Measurements from ENCODE around the gene IL26. TPM values are rescaled to one million over a fixed set of nuclear protein-coding genes. Genes with fewer than 3 reads are reported as not detected.

The IL26 gene
- total RNA-seq, 3 donors from 2014 or later = 0.28 to 2.6 (median 0.84) TPM

DNA sequence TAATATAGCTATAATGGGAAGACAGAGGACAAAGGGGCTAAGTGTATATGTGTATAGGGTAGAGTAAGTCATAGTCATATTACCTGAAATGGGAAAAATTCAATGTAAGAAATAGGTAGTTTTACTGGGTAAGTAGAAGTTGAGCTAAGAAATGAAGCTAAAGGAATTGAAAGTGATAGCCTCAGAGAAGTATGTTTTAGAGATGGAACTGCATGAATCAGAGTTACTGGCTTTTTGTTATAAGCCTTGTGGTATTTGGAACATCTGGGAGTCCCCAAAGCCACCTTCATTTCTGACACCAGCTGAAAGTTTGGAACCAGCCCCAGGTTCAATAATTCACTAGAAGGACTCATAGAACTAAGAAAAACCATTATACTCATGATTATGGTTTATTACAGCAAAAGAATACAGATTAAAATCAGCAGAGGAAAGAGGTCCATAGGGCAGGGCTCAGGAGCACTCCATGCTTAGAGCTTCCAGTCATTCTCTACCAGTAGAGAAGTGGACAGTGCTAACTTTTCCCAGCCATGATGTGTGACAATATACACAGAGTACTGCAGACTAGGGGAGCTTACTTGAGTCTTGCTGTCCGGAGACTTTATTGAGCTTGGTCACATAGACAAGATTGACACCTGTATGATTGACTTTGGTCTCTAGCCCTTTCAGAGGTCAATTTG lies 56.3 kb downstream of the IL26 start:
- no peak for DNase-seq
- H3K36me3 Mint-ChIP-seq (ENCODE audit: insufficient read depth) = no peaks in the 10 kb centered on the region
- ATAC-seq = peak in 1 of 2 donors; percentile 34
- H3K4me3 Mint-ChIP-seq = no peak overlapping the region
- no peaks in the 10 kb centered on the region for H3K27me3 Mint-ChIP-seq (ENCODE audit: low read depth)
- H3K4me1 Mint-ChIP-seq (ENCODE audit: low read depth) = peaks cover 19% of the 10 kb centered on the region
- H3K9me3 Mint-ChIP-seq = no peaks in the 10 kb centered on the region

DNA sequence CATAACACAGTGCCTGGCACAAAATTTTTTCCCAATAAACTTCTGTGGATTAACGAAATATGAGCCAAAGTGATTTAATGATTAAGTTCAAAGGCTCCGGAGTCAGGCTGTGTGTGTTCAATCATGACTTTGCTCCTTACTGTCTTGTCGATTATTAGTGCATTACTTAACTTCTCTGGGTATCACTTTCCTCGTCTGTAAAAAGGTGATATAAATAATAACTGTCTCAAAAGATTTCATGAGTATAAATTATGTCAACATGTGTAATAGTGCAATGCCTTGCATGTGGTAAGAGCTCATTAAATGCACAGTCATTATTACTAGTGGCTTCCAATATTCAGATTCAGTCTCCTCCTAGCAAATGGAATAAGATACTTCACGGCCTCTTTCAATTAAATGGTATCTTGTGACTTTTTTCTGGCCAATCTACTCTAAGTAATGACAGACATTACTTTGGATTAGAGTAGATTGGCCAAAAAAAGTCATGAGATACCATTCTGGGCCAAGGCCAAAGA lies 59.2 kb downstream of the IL26 start:
- H3K27me3 Mint-ChIP-seq (ENCODE audit: low read depth) = no peaks in the 10 kb centered on the region
- peaks cover 27% of the 10 kb centered on the region for H3K4me1 Mint-ChIP-seq (ENCODE audit: low read depth)
- DNase-seq (no peak), ATAC-seq (no peak)
- H3K4me3 Mint-ChIP-seq = no peak overlapping the region
- no peaks in the 10 kb centered on the region for H3K36me3 Mint-ChIP-seq (ENCODE audit: insufficient read depth)
- no peaks in the 10 kb centered on the region for H3K9me3 Mint-ChIP-seq

DNA sequence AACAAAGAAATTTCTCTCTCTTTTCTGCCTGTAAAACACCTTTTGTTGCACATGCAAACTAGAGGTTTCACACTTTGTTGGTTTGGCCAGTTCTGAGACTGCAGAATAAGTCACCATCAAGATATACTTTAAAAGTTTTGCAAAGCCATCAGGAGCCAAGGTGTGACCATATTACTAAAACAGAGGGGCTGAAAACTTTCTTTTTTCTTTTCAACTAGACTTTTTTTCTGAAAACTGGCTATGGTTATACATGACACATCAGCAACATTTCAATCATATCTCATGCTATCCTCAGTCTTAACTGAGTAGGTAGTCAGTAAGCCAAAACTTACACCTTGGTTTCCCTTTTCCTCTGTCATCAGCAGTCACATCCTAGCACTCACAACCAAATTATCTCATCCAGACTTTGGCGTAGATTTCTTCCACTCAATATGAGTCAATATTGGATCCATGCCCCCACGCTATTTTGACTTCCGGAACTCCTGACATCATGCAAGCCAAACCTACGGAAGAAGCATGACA lies 62.0 kb downstream of the IL26 start:
- H3K4me3 Mint-ChIP-seq = no peak overlapping the region
- DNase-seq = no peak
- no peaks in the 10 kb centered on the region for H3K9me3 Mint-ChIP-seq
- no peaks in the 10 kb centered on the region for H3K27me3 Mint-ChIP-seq (ENCODE audit: low read depth)
- H3K4me1 Mint-ChIP-seq (ENCODE audit: low read depth) = peaks cover 26% of the 10 kb centered on the region
- no peaks in the 10 kb centered on the region for H3K36me3 Mint-ChIP-seq (ENCODE audit: insufficient read depth)
- peak; percentile 76 to 85 for ATAC-seq

DNA sequence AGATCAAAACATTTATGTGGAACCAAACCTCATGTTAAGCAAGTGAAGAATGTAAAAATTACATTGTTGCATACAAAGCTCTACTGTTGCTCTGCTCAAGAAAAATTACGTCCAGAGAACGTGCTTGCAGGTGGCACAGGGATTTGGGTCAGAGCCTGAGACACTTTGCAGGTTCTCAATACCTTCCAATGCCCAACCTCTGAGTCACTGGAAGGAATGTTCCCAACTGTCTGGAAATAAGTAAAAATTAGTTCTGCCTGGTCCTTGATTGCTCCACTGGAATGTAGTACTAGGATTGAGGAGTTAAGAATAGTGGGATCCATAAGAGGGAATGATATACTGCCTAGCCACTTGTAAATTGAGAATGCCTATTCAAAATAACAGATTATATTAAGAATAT lies 63.2 kb downstream of the IL26 start:
- DNase-seq (no peak), ATAC-seq (no peak)
- Mint-ChIP-seq H3K36me3 (ENCODE audit: insufficient read depth) (peaks cover 2% of the 10 kb centered on the region), H3K4me1 (ENCODE audit: low read depth) (peaks cover 31% of the 10 kb centered on the region), H3K4me3 (no peak overlapping the region), H3K27me3 (ENCODE audit: low read depth) (no peaks in the 10 kb centered on the region), H3K9me3 (no peaks in the 10 kb centered on the region)

DNA sequence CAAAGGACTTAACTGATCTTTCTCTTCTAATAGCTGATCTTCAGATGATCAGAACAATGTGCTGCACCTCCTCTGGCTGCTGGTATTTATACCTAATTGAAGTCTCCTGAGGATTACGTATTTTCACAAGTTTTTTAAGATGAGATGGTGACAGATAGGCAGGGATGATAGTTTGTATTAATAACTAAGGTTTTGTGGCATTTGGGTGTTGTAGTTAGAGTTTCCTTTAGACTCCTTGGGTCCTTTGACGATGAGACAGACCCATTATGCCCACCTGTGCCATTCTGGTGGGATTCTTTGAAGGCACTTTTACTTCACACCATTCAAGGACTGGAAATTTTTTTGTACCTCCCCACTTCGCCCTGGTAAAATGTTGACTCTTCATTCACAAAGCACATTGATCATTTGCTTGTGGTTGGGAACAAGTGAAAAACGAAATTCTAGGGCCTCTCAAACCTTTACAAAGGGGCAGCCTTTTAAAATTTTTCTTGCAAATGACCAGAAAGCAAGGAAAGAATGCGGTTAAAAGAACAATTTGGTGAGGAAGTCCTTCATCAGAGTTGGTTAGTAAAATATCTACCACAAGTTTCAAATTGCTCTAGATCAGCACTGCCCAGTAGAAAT lies 65.8 kb downstream of the IL26 start, which contains the start of gene IFNG:
TSS of gene IFNG (minus strand) at position 60 of the 624 bp plus-strand sequence. CDS start 125 bp downstream, outside the sequence.
- no peak for DNase-seq

DNA sequence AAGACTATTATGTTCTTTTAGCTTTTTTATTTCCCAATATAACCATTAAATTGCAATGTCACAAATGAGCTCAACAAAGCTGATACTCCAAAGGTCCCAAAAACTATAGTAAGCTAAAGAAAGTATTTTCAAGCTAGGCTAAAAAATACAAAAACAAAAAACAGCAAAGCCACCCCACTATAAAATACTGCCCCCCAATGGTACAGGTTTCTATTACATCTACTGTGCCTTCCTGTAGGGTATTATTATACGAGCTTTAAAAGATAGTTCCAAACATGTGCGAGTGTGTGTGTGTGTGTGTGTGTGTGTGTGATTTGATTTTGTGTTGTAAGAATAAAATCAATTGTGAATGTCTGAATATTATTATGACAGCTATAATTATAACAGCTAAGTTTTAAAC lies 67.2 kb downstream of the IL26 start:
- no peak for DNase-seq
- ATAC-seq = no peak

More for the DNA sequence above, 65.8 kb downstream of the IL26 start, which contains the start of gene IFNG:
- no peaks in the 10 kb centered on the region for H3K9me3 Mint-ChIP-seq
- H3K4me1 Mint-ChIP-seq (ENCODE audit: low read depth) = peaks cover 43% of the 10 kb centered on the region
- H3K27me3 Mint-ChIP-seq (ENCODE audit: low read depth) = no peaks in the 10 kb centered on the region
- H3K4me3 Mint-ChIP-seq = peak within 1 kb of the TSS; percentile 79
- H3K36me3 Mint-ChIP-seq (ENCODE audit: insufficient read depth) = peaks cover 11% of the 10 kb centered on the region
- peak; percentile 41 to 58 for ATAC-seq

DNA sequence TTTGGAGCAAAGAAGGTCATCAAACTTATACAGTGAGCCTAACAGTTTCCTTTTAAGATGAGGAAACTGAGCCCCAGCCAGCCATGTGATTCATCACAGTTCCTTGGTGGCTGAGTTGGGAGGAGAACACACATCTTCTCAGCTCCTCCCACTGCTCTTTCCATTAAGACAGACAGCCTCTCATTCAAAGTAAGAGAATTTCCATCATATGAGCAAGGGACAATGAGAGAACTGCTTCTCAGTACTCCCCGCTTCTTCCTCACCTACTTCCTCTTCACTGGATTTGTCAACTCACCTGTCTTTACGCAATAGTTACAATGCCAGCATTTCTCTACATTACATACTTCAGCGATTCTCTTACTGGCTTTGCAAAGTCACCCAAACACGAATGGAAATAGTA lies 68.2 kb downstream of the IL26 start:
- H3K4me3 Mint-ChIP-seq = peak overlapping the region; percentile 79
- DNase-seq (peak; percentile 22), ATAC-seq (peak; percentile 48 to 67)
- peaks cover 11% of the 10 kb centered on the region for H3K36me3 Mint-ChIP-seq (ENCODE audit: insufficient read depth)
- no peaks in the 10 kb centered on the region for H3K9me3 Mint-ChIP-seq
- no peaks in the 10 kb centered on the region for H3K27me3 Mint-ChIP-seq (ENCODE audit: low read depth)
- H3K4me1 Mint-ChIP-seq (ENCODE audit: low read depth) = peaks cover 29% of the 10 kb centered on the region

More for the DNA sequence above, 67.2 kb downstream of the IL26 start:
- H3K4me3 Mint-ChIP-seq = peak overlapping the region; percentile 79
- H3K27me3 Mint-ChIP-seq (ENCODE audit: low read depth) = no peaks in the 10 kb centered on the region
- peaks cover 11% of the 10 kb centered on the region for H3K36me3 Mint-ChIP-seq (ENCODE audit: insufficient read depth)
- peaks cover 34% of the 10 kb centered on the region for H3K4me1 Mint-ChIP-seq (ENCODE audit: low read depth)
- H3K9me3 Mint-ChIP-seq = no peaks in the 10 kb centered on the region

DNA sequence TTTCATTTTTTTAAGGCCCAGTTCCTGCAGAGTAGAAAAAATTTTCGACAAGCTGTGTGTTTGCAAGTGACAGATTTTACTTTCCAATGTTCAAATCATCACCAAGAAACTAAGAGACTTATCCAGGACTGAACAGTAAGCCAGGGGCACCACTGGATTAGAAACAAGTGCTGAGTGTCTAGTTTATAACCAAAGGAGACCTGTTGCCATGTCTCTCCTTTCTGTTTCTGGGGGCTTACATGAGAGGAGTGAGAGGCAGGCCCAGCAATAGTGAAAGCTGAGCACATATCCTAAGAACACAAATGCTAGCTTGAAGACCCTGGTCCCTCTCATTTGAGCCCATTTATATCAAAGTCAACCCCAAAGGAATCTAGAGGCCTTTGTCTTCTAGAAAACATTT lies 69.0 kb downstream of the IL26 start:
- peaks cover 11% of the 10 kb centered on the region for H3K36me3 Mint-ChIP-seq (ENCODE audit: insufficient read depth)
- peak overlapping the region; percentile 79 for H3K4me3 Mint-ChIP-seq
- no peaks in the 10 kb centered on the region for H3K27me3 Mint-ChIP-seq (ENCODE audit: low read depth)
- no peak for DNase-seq
- H3K4me1 Mint-ChIP-seq (ENCODE audit: low read depth) = peaks cover 29% of the 10 kb centered on the region
- ATAC-seq = no peak
- H3K9me3 Mint-ChIP-seq = no peaks in the 10 kb centered on the region

DNA sequence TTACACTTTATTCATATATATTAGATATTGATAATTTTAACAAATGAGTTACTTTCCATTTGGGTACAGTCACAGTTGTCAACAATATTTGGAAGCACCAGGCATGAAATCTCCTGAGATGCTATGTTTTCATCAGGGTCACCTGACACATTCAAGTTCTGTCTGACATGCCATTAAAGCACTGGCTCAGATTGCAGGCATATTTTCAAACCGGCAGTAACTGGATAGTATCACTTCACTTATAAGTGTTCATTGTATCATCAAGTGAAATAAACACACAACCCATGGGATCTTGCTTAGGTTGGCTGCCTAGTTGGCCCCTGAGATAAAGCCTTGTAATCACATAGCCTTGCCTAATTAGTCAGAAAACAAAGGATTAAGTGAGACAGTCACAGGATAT lies 70.8 kb downstream of the IL26 start:
- ATAC-seq (no peak), DNase-seq (no peak)
- H3K4me3 Mint-ChIP-seq = no peak overlapping the region
- peaks cover 11% of the 10 kb centered on the region for H3K36me3 Mint-ChIP-seq (ENCODE audit: insufficient read depth)
- no peaks in the 10 kb centered on the region for H3K9me3 Mint-ChIP-seq
- H3K4me1 Mint-ChIP-seq (ENCODE audit: low read depth) = peaks cover 28% of the 10 kb centered on the region
- no peaks in the 10 kb centered on the region for H3K27me3 Mint-ChIP-seq (ENCODE audit: low read depth)

Other genes starting within 250 kb of the IL26 start
- under 1 TPM in 1 of 3 donors, not detected in 2; 0.95 TPM for gene IFNG-AS1, start 236.4 kb downstream of the IL26 start, total RNA-seq
- 100 to 1,000 TPM in 2 of 3 donors, 10 to 100 TPM in 1; 61.8 to 920 (median 807) TPM for gene IFNG, start 66.1 kb downstream of the IL26 start, total RNA-seq
- 1 to 10 TPM; 1.2 to 6.0 (median 1.5) TPM for gene IL22, start 27.8 kb upstream of the IL26 start, total RNA-seq
- 10 to 100 TPM; 10.6 to 11.1 (median 11.1) TPM for gene MDM1, start 106.6 kb upstream of the IL26 start, total RNA-seq